Omental fat pad (tissue), 4 donors: ENCODE data around the gene ATXN7L3. TPM values are rescaled to one million over a fixed set of nuclear protein-coding genes. Genes with fewer than 3 reads are reported as not detected.

Experiments
- ATAC-seq: fragments of 150-250 bp; one replicate; pipeline ENCODE4 v1.9.1; 2016; ENCODE audit warnings: mild to moderate bottlenecking, moderate library complexity; ENCODE audit not compliant: low FRiP score
- DNase-seq: peaks from one replicate; pipeline ENCODE4 v3.0.0-alpha.2; 2019; ENCODE audit warnings: low spot score
- CTCF ChIP-seq, 3 donors: fragments of 450-650 bp; IDR thresholded peaks; one replicate each; pipeline ENCODE4 v1.5.1; 2016 to 2017; ENCODE audit warnings: antibody characterized with exemption in 3 of 3, mild to moderate bottlenecking in 3 of 3, moderate library complexity in 2 of 3
- total RNA-seq, 4 donors: library from RNA; depleted of rRNA; stranded (reverse); fragments of >200 nt; gene quantifications; one replicate each; pipeline ENCODE4 v1.1.0, GENCODE V29; 2016

ATXN7L3 gene
- total RNA-seq, 4 donors from 2014 or later, result 37.8 to 55.2 (median 45.0) TPM

DNA sequence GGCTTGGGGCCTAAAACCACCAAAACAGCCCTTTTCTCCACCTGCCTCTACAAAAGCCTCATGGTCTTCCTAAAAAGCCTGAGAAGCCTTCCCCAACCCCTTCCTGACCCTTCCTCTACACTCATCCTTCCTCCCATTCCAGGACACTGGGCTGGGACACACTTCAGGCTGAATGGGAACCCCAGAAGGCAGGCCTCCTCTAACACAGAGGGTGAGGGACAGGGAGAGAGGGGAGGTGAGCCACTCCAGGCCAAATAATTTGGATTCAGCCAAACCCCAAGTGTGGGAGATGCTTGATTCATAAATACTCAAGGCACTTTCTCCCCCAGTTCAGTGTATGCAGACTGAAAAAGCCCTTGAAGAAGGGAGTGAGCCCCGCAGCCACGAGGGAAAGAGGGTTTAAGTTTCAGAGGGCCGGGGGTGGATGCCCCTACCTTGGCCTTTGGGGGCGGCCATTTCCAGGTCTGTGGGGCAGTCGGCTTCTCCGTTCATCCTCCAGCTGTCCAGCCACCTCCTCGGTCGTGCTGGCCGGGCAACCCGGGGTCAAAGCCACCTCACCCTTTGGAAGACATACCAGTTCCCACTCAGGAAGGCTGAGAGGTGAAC is 18.2 kb upstream of the ATXN7L3 start:
- ATAC-seq, result no peak
- no peak for DNase-seq
- no peak for TF ChIP-seq CTCF (IDR thresholded peaks at IDR 0.05)

DNA sequence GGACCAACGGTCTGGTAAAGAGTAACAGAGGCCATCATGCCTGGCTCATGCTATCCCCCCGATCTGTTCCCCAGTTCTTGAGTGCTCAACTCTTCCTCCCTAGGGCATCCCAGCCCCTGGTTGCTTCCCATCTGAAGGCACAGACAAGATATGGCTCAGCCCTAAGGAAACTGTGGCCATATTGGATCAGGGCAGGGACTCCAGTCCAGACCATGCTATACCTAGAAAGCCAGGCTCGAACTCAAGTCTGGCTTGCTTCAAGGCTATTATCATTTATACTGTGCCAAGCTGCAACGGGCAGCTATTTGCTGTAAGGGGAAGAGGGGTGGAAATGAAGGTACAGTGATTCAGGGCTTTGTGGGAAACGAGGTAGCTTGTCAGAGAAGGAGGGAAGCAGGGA is 17.0 kb upstream of the ATXN7L3 start:
- TF ChIP-seq CTCF (IDR thresholded peaks at IDR 0.05), result no peak
- DNase-seq (no peak), ATAC-seq (no peak)

DNA sequence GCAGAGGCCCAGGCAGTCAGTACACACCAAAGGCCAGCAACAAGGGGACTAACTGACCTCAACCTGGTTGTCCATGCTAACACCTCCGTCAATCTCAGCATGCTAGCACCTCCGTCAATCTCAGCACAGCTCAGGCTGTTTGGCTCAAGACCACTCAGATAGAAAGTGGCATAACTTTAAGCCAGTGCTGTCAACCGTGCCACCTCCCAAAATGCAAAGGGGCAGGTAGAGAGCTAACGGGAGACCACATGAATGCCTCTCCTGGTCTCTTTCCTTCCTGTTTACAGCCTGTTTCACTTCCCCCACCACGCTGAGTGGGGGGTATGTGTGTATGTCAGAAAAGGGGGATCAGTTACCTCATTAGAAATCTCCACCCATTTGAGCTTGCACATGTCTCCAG is 16.5 kb upstream of the ATXN7L3 start:
- ATAC-seq, result no peak
- no peak for TF ChIP-seq CTCF (IDR thresholded peaks at IDR 0.05)
- no peak for DNase-seq

- no peak for DNase-seq
- no peak for TF ChIP-seq CTCF (IDR thresholded peaks at IDR 0.05)
- no peak for ATAC-seq
Measured at GRCh38 chr17:44214896-44215295, 15.2 kb upstream of the ATXN7L3 start.

- DNase-seq (no peak), ATAC-seq (no peak)
- no peak for TF ChIP-seq CTCF (IDR thresholded peaks at IDR 0.05)
Measured at GRCh38 chr17:44214230-44214494, 14.5 kb upstream of the ATXN7L3 start.

DNA sequence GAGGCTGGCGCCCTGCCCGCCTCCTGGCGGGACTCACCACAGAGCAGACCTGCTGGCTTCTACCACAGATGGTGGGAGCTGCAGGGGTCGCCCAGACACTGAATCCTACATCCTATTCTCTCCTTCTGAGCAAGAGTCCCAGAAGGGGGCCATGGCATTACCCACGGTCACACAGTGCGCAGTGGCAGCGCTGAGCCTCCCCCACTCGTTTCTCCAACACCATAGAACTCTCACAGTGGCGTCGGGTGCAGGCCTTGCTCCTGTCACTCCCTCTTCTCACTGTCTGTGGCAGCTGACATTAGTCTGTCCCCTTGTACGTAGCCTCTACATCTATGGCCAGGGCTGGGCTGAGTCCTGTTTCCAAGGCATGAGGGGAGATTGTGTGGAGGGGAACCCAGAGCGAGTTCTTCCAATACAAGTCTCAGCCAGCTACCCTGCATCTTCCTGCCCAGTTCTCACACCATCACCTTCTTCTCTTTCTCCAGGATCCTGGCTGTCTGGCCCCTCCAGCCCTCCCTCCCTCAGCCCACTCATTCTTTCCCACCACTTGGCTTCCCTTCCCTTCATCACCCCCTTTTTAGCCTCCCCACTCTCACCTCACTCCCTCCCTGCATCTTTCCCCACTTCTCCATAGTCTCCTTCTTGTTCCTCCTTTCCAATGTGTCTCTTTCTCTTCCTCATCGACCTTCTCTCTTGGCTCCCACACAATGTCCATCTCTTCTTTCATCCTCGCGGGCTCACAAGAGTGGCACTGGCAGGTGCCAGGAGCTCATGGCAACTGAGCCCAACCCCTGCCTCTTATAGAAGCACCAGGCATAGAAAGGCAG is 13.9 kb upstream of the ATXN7L3 start:
- ATAC-seq, result no peak
- TF ChIP-seq CTCF (IDR thresholded peaks at IDR 0.05), result no peak
- DNase-seq, result no peak
